H9 (cell line): ENCODE measurements around the gene TEX11. TPM values are rescaled to one million over a fixed set of nuclear protein-coding genes. Genes with fewer than 3 reads are reported as not detected.
"Not testable (repeated sequence)": the region's sequence is repeated elsewhere in the genome, so short reads cannot be mapped to it uniquely, and the experiment has no call there.

Experiments used
- DNase-seq: peaks from one replicate; pipeline ENCODE4 v3.0.0-alpha.2; 2017
- H2AFZ ChIP-seq: one replicate; pipeline ENCODE4 v1.6.1; 2013; ENCODE audit warnings: mild to moderate bottlenecking, low read length, control low read depth, moderate library complexity
- H2AK5ac ChIP-seq: 2 replicates; pipeline ENCODE4 v1.6.1; 2013; ENCODE audit warnings: low read length, control low read depth, mixed read lengths; ENCODE audit not compliant: insufficient read length
- H2BK120ac ChIP-seq: one replicate; pipeline ENCODE4 v1.6.1; 2013; ENCODE audit warnings: low read depth, mild to moderate bottlenecking, low read length, control low read depth, inconsistent platforms; ENCODE audit not compliant: poor library complexity, severe bottlenecking
- H2BK12ac ChIP-seq: 2 replicates; pipeline ENCODE4 v1.6.1; 2013; ENCODE audit warnings: low read length, control low read depth, mixed read lengths, low read depth; ENCODE audit not compliant: insufficient read length
- H2BK15ac ChIP-seq: 2 replicates; pipeline ENCODE4 v1.6.1; 2013; ENCODE audit warnings: low read depth, low read length, control low read depth
- H2BK20ac ChIP-seq: one replicate; pipeline ENCODE4 v1.6.1; 2013; ENCODE audit warnings: low read depth, mild to moderate bottlenecking, low read length, control low read depth, inconsistent platforms; ENCODE audit not compliant: poor library complexity, severe bottlenecking
- H2BK5ac ChIP-seq: 2 replicates; pipeline ENCODE4 v1.6.1; 2013; ENCODE audit warnings: low read length, control low read depth, mixed read lengths; ENCODE audit not compliant: insufficient read length
- H3K14ac ChIP-seq: 2 replicates; pipeline ENCODE4 v1.6.1; 2013; ENCODE audit warnings: low read length, control low read depth; ENCODE audit not compliant: insufficient read depth
- H3K18ac ChIP-seq: 2 replicates; pipeline ENCODE4 v1.6.1; 2013; ENCODE audit warnings: low read depth, mild to moderate bottlenecking, mixed read lengths, low read length, control low read depth; ENCODE audit not compliant: insufficient read length
- H3K23ac ChIP-seq: 2 replicates; pipeline ENCODE4 v1.6.1; 2013; ENCODE audit warnings: low read length, control low read depth, mixed read lengths, low read depth; ENCODE audit not compliant: insufficient read length
- H3K23me2 ChIP-seq: 2 replicates; pipeline ENCODE4 v1.6.1; 2013; ENCODE audit warnings: low read depth, mild to moderate bottlenecking, mixed read lengths, low read length, control low read depth; ENCODE audit not compliant: insufficient read length, poor library complexity, severe bottlenecking
- H3K27ac ChIP-seq: 2 replicates; pipeline ENCODE4 v1.5.1; 2013; ENCODE audit warnings: low read length, control low read depth, mixed read lengths, low read depth; ENCODE audit not compliant: insufficient read length
- H3K27me3 ChIP-seq: 2 replicates; pipeline ENCODE4 v1.6.1; 2013; ENCODE audit warnings: low read length, control low read depth, inconsistent platforms; ENCODE audit not compliant: insufficient read depth
- H3K4ac ChIP-seq: 2 replicates; pipeline ENCODE4 v1.6.1; 2013; ENCODE audit warnings: low read depth, mild to moderate bottlenecking, control low read depth, inconsistent platforms, low read length, moderate library complexity
- H3K4me1 ChIP-seq: 2 replicates; pipeline ENCODE4 v1.6.1; 2013; ENCODE audit warnings: low read length, control low read depth, inconsistent platforms; ENCODE audit not compliant: insufficient read depth
- H3K4me2 ChIP-seq: 2 replicates; pipeline ENCODE4 v1.6.1; 2013; ENCODE audit warnings: low read length, control low read depth, mixed read lengths; ENCODE audit not compliant: insufficient read length, insufficient read depth
- H3K56ac ChIP-seq: 2 replicates; pipeline ENCODE4 v1.6.1; 2013; ENCODE audit warnings: low read depth, mild to moderate bottlenecking, mixed read lengths, low read length, control low read depth; ENCODE audit not compliant: insufficient read length
- H3K79me1 ChIP-seq: 2 replicates; pipeline ENCODE4 v1.6.1; 2013; ENCODE audit warnings: low read depth, mild to moderate bottlenecking, moderate library complexity, low read length, control low read depth, inconsistent platforms; ENCODE audit not compliant: insufficient read depth, poor library complexity, severe bottlenecking
- H3K79me2 ChIP-seq: 2 replicates; pipeline ENCODE4 v1.6.1; 2013; ENCODE audit warnings: low read length, control low read depth, inconsistent platforms; ENCODE audit not compliant: insufficient read depth
- H3K9ac ChIP-seq: 2 replicates; pipeline ENCODE4 v1.6.1; 2013; ENCODE audit warnings: low read length, control low read depth, mixed read lengths; ENCODE audit not compliant: insufficient read length; ENCODE audit errors: extremely low read depth
- H3K9me3 ChIP-seq: one replicate; pipeline ENCODE4 v1.6.1; 2013; ENCODE audit warnings: low read depth, low read length, inconsistent platforms; ENCODE audit not compliant: control insufficient read depth
- H3T11ph ChIP-seq: one replicate; pipeline ENCODE4 v1.6.1; 2013; ENCODE audit warnings: mild to moderate bottlenecking, low read length, control low read depth, inconsistent platforms
- H4K20me1 ChIP-seq: one replicate; pipeline ENCODE4 v1.6.1; 2013; ENCODE audit not compliant: control insufficient read depth, insufficient read length, insufficient read depth
- H4K5ac ChIP-seq: 2 replicates; pipeline ENCODE4 v1.6.1; 2013; ENCODE audit warnings: low read depth, mild to moderate bottlenecking, mixed read lengths, low read length, control low read depth; ENCODE audit not compliant: insufficient read length
- H4K8ac ChIP-seq: replicated peaks from 2 replicates; pipeline ENCODE4 v1.6.1; 2013; ENCODE audit warnings: low read length, control low read depth, mixed read lengths, low read depth; ENCODE audit not compliant: insufficient read length
- H4K91ac ChIP-seq: 2 replicates; pipeline ENCODE4 v1.6.1; 2013; ENCODE audit warnings: low read depth, mild to moderate bottlenecking, moderate library complexity, mixed read lengths, low read length, control low read depth; ENCODE audit not compliant: insufficient read length
- H3K27ac Mint-ChIP-seq, 3 experiments: 2 replicates in 2 of 3; 3 replicates in 1 of 3; pipeline ENCODE4 v1.8.0; 2020 to 2021; ENCODE audit warnings: mixed read lengths in 3 of 3, mild to moderate bottlenecking in 1 of 3, moderate library complexity in 1 of 3
- H3K27me3 Mint-ChIP-seq: 2 replicates; pipeline ENCODE4 v1.8.0; 2021; ENCODE audit warnings: low read depth, mild to moderate bottlenecking, moderate library complexity, mixed read lengths
- H3K36me3 Mint-ChIP-seq, 3 experiments: 2 replicates in 2 of 3; 3 replicates in 1 of 3; pipeline ENCODE4 v1.8.0; 2020 to 2021; ENCODE audit warnings: low read depth in 3 of 3, mixed read lengths in 3 of 3; ENCODE audit not compliant: insufficient read depth in 1 of 3
- H3K4me1 Mint-ChIP-seq, 2 experiments: 2 replicates each; pipeline ENCODE4 v1.8.0; 2020; ENCODE audit warnings: mixed read lengths in 2 of 2
- H3K4me3 Mint-ChIP-seq, 2 experiments: 2 replicates in 1 of 2; 3 replicates in 1 of 2; pipeline ENCODE4 v1.8.0; 2020 to 2021; ENCODE audit warnings: mild to moderate bottlenecking in 2 of 2, mixed read lengths in 2 of 2, moderate library complexity in 1 of 2
- H3K9me3 Mint-ChIP-seq, 2 experiments: 2 replicates in 1 of 2; 3 replicates in 1 of 2; pipeline ENCODE4 v1.8.0; 2020; ENCODE audit warnings: mild to moderate bottlenecking in 2 of 2, mixed read lengths in 2 of 2, moderate library complexity in 1 of 2
- CTCF ChIP-seq: fragments of 200-600 bp; sonication (generic); conservative IDR thresholded peaks from 3 replicates; pipeline ENCODE4 v1.8.0; 2021; ENCODE audit warnings: antibody characterized with exemption, mild to moderate bottlenecking
- WGBS: extraction: QIAGEN DNeasy Blood & Tissue Kit; methylation state at CpG from one replicate; pipeline ENCODE4 v1.1.7; 2013; ENCODE audit warnings: missing lambda C conversion rate, low lambda C conversion rate, mixed read lengths; ENCODE audit not compliant: insufficient read length; ENCODE audit errors: extremely low coverage; 5-methylcytosine and 5-hydroxymethylcytosine counted together
- total RNA-seq: library from RNA; stranded (reverse); gene quantifications from 2 replicates; pipeline ENCODE4 v1.2.1, GENCODE V29; 2021

Gene TEX11
- total RNA-seq, 1 experiment from 2014 or later: 0.22 TPM

GRCh38 chrX:70656304-70656703, 252.2 kb downstream of the TEX11 start:
- no peaks in the 10 kb centered on the region for H3K27me3 Mint-ChIP-seq

GRCh38 chrX:70647910-70648309, 260.6 kb downstream of the TEX11 start:
- H3K27ac Mint-ChIP-seq, H2BK15ac ChIP-seq, H3K27me3 ChIP-seq, H3K4me1 Mint-ChIP-seq, H2BK120ac ChIP-seq, H3K79me2 ChIP-seq, H4K8ac ChIP-seq, H3K27ac ChIP-seq, H2AK5ac ChIP-seq, H3K23me2 ChIP-seq, H3K18ac ChIP-seq, H3K4ac ChIP-seq, H3K9me3 ChIP-seq, H4K5ac ChIP-seq, H3K9ac ChIP-seq, H3T11ph ChIP-seq, H2BK5ac ChIP-seq, H2BK20ac ChIP-seq, DNase-seq, H3K79me1 ChIP-seq, H3K27me3 Mint-ChIP-seq, H3K14ac ChIP-seq, H3K23ac ChIP-seq, H3K56ac ChIP-seq, H2AFZ ChIP-seq, H4K20me1 ChIP-seq, H2BK12ac ChIP-seq, H3K4me1 ChIP-seq, H4K91ac ChIP-seq, H3K4me2 ChIP-seq, H3K4me3 Mint-ChIP-seq, H3K36me3 Mint-ChIP-seq: not testable (repeated sequence)
- peaks cover 38 to 46% of the 10 kb centered on the region in 2 experiments for H3K9me3 Mint-ChIP-seq
- WGBS: no CpG with 5 or more reads among the region's 3 CpGs

More at GRCh38 chrX:70656304-70656703, 252.2 kb downstream of the TEX11 start:
- TF ChIP-seq CTCF: no peak
- H3K27ac Mint-ChIP-seq: no peak overlapping the region
- Histone ChIP-seq H3K18ac (no peak overlapping the region), H2AK5ac (no peak overlapping the region), H4K8ac (no peak overlapping the region), H3K4ac (no peak overlapping the region), H4K5ac (no peak overlapping the region), H3K79me2 (no peaks in the 10 kb centered on the region), H3K9ac (no peak overlapping the region), H2BK5ac (no peak overlapping the region), H4K91ac (no peak overlapping the region), H2BK120ac (no peak overlapping the region), H3K4me1 (no peaks in the 10 kb centered on the region), H3K9me3 (no peaks in the 10 kb centered on the region), H3T11ph (no peak overlapping the region), H3K23ac (no peak overlapping the region), H3K14ac (no peak overlapping the region), H3K27ac (no peak overlapping the region), H4K20me1 (no peaks in the 10 kb centered on the region), H2AFZ (no peak overlapping the region), H3K79me1 (no peaks in the 10 kb centered on the region), H3K4me2 (no peak overlapping the region), H2BK20ac (no peak overlapping the region), H2BK12ac (no peak overlapping the region), H3K23me2 (no peaks in the 10 kb centered on the region), H3K27me3 (no peaks in the 10 kb centered on the region), H3K56ac (no peak overlapping the region), H2BK15ac (no peak overlapping the region)
- H3K36me3 Mint-ChIP-seq: no peaks in the 10 kb centered on the region
- H3K4me1 Mint-ChIP-seq: 0 out of 4 replicates have a peak, but pooled peaks cover 0 to under 1% of the 10 kb centered on the region in 2 experiments
- peaks cover 28 to 46% of the 10 kb centered on the region in 2 experiments for H3K9me3 Mint-ChIP-seq
- no peak overlapping the region for H3K4me3 Mint-ChIP-seq
- no CpG with 5 or more reads among the region's 4 CpGs for WGBS
- no peak for DNase-seq
